NCI-H510A treated with DMSO at 0.1 percent for 48 hours (cell line): Measurements from ENCODE around the gene RWDD4.

Experiments used
- DNase-seq: peaks from one replicate; lab custom pipeline; 2025; lab: John Stamatoyannopoulos, UW

The RWDD4 gene

DNA sequence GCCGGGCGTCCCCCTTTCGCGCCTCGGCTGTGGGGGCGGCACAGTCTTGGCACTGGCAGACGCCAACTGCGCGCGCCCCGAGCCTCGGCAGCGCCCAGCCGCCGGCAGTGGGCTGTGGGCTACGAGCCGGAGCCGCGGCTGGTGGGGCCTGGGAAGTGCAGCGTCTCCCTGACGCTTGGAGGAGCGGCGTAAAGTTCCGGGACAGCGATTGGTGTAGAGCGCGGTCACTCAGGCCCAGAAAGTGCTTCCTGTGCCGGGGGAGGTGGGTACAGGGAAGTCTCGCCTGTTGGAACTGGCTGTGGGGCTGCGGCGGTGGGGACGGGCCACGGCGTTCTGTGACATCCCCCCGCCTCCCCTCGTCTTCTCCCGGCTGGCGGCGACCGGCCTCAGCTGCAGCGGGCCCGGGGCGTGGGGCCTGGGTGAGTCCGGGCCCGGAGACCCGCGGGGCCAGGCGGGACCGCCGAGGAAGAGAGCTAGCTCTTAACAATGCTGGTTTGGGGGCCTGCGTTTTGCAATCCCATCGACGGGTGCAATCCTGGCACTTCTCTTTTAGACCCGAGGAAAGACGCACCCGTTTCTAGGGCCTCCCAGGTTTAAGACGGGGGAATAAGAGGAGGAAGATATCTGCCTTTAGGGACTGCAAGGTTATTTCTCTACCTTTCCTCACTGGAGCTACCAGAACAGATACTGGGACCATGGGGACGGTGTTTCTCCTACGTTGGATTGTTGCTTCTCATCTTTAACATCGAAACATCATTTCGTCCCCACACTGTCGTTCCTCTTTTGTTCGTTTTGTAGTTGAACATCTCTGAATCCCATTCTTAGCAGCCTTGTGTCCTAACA is at the start of gene RWDD4, which contains the start of gene TRAPPC11:
Gene RWDD4, minus strand, starts transcription at position 157 of the 843 bp plus-strand sequence. CDS start 233 bp downstream, outside the sequence.
Gene TRAPPC11, plus strand, starts transcription at position 265 of the 843 bp plus-strand sequence. CDS start 4,575 bp downstream, outside the sequence.
- DNase-seq, result peak; percentile 89

DNA sequence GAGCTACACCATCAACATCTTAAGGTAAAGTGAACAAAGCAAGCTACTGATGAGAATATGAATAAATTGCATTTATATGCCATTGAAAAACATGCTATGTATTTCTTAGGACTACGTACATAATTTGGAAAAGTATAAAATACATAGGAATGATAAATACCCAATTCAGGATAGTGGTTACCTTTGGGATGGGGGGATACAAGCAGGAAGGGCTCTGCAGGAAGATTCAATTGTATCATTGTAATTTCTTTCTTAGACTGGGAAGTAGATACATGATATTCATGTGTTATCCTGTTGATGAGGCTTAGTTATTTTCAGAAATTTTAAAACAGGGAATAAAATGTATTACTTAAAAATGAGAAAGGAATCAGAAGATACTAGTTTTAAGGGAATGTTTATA is 43.5 kb upstream of the RWDD4 start:
- no peak for DNase-seq

DNA sequence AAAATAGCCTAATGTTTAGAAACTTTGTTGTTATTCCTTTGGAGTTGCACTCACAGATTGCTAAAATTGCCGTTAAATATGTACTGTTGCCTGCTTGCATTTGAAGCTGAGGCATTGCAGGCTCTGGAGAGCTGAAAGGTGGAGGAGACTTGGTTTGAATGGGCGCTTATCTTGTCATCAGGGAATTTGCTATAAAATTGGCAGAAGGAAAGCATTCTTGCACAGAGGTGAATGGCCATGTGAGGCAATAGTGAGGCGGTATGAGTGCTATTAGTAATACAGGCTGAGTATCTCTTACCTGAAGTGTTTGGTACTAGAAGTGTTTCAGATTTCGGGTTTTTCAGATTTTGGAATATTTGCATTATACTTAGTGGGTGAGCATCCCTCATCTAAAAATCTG is 41.4 kb upstream of the RWDD4 start:
- no peak for DNase-seq

- DNase-seq, result no peak
These were observed 39.9 kb upstream of the RWDD4 start for GRCh38 chr4:183698909-183699308.

GRCh38 chr4:183691897-183692296 is 32.9 kb upstream of the RWDD4 start:
- no peak for DNase-seq

DNA sequence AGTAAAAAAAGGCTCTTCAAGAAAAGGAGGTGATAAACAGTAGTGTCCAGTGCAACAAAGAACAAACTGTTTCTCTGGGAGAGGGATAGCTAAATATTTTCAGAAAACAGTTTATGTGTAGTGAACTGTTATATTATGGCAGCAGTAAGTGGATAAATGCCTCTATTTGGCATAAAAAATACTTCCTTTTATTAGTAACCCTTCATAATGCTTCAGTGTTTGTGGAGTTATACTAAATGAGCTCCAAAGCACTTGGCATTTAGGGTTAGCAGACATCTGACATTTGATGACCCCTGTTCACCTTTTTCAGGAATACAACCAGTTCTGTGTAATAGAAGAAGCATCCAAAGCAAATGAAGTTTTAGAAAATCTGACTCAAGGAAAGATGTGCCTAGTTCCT is 32.0 kb upstream of the RWDD4 start:
- DNase-seq, result no peak

DNA sequence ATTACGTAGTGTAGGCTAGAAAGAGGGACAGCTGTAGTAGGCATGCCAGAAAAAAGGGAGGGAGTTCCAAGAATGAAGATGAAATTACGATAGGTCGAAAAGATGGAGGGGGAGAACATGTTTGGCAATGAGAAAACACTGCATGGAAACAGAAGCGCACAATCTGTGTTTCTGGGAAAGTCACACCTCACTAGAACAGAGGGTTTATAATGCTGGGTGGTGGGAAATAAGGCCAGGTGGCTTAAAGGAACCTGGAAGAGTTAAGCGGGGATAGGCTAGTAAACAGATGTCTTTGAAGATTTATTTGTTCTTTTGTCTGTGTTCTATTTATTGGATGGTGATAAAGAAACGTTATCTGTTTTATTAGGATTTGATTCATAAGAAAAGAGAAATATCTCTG is 29.2 kb upstream of the RWDD4 start:
- no peak for DNase-seq

DNA sequence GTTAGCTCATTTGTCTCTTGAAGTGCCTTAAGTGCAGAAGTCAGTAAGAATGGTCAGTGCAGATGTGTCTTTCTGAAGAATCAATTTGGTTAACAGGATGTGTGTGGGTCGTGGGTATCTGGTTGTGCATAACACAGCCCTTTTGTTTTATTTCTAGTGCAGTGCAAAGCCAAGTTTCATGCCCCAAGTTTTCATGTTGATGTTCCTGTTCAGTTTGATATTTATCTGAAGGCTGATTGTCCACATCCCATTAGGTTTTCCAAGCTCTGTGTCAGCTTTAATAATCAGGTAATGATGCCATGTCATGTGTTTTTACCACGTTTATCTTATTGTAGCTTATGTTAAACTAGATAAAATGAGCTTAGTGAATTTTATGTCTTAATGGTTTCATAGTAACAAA is 27.5 kb upstream of the RWDD4 start:
- no peak for DNase-seq

GRCh38 chr4:183681119-183681518 is 22.1 kb upstream of the RWDD4 start:
- DNase-seq, result no peak

- no peak for DNase-seq
These were observed 16.6 kb upstream of the RWDD4 start for GRCh38 chr4:183675625-183676024.

GRCh38 chr4:183674153-183674552 is 15.2 kb upstream of the RWDD4 start:
- no peak for DNase-seq

DNA sequence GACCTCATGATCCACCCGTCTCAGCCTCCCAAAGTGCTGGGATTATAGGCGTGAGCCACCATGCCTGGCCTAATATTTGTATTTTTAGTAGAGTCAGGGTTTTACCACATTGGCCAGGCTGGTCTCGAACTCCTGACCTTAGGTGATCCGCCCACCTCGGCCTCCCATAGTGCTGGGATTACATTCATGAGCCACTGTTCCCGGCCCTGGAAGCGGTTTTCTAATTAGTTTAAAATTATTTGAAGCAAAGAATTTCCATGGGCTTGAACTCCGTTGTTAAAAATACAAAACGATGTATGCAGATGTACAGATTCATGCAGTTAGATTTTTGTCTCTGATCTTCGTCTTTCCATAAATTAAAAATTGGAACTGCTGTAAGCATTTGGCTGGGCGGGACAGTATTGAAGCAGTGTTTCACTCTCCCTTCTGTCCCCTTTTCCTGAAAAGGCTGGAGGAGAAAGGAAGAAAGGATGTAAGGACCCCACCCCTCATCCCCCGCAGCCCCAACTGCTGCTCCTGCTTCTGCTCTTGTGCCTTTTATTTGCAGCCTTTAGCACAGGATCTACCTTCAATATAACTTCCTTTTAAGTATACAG is 12.1 kb upstream of the RWDD4 start:
- DNase-seq, result no peak

- no peak for DNase-seq
These were observed 11.3 kb upstream of the RWDD4 start for GRCh38 chr4:183670251-183670650.

DNA sequence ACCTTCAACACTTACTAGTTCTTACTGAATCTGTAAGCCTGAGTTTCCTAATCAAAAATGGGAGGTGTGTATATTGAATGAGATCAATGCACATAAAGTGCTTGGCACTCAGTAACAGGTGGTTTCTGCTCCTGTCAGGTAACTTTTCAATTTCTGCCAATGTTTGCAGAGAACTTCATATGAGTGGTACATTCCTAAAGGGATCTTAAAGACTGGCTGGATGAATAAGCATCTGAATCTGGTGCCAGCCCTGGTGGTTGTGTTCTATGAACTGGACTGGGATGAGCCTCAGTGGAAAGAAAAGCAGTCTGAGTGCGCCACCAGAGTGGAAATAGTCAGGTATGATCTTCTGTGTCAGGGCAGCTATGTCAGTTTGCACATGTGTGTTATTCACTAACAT is 7.1 kb upstream of the RWDD4 start:
- DNase-seq, result no peak

DNA sequence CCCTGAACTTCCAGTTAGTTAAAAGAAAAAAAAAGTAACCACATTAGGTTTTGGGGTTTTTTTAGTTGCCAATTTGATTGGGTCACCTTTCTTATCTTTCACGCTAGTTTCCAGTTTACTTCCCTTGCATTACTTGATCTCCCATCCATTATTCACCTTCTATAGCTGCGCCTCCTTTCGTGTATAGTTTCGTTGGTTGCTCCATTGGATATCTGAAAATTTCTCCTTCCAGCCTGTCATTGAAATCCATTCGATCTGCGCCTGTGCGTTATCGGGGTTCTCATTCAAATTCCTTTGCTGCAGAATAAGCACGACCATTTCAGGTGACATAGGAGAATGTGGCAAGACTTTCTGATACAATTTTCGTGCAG is 872 bp upstream of the RWDD4 start:
- peak; percentile 20 for DNase-seq

DNA sequence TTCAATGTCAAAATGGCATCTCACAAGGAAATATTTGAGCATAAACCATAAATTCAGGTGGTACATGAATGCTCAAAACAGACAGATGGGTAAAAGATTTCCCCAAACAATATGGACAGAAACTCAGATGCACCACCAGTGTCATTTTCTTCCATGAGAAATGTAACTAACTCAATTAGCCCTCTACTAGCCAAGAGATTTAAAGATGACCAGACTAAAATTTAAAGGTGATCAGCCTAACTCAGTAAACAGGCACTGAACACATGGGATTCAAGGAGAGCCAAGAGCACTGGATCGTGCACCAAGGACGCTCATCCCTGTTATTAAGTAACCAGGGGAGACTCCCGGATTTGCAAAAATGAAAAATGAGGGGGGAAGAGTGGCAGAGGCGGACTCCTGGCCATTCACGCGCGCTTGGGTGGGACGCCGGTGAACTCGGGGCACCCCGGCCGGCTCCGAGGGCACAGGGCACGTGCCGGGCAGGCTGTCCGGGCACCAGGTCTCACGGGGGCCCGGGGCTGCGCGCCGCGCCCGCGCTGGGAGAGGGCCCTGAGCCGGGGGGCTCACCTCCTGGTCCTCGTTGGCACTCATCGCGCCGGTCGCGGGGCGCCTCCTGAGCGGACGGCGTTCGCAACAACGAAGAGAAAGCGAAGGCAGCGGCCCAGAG is 490 bp downstream of the RWDD4 start:
- DNase-seq, result no peak

DNA sequence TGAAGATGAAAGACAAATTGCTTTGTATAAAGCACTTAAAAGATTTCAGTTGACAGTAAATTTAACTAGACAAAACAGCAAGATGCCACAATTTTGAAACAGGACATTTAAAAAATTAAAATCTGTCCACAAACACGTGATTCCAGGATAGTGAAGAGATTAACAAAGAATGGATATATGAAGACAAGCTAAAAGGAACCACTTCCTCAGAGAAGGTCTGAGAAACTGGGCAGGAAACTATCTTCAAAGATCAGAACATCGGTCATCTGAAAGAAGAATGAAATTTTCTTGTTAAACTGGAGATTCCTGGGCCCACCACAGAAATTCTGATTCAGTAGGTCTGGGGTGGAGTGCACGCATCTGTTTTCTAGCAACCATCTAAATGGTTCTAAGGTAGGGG is 1.4 kb downstream of the RWDD4 start:
- DNase-seq, result no peak

DNA sequence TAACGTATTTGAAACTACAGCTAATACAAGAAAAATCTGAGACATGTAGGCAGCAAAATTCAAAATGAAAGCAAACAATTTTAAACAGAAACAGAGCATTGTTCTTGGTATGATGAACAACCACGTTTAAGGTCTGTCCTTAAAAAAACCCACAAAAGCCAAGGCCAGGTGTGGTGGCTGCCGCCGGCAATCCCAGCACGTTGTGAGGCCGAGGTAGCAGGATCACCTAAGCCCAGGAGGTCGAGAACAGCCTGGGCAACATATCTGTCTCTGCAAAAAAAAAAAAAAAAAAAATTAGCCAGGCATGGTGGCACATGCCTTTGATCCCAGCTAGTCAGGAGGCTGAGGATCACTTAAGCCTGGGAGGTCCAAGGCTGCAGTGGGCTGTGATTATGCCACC is 13.7 kb downstream of the RWDD4 start:
- no peak for DNase-seq

- no peak for DNase-seq
These were observed 19.7 kb downstream of the RWDD4 start for GRCh38 chr4:183639291-183639690.

- DNase-seq, result no peak
These were observed 20.5 kb downstream of the RWDD4 start for GRCh38 chr4:183638436-183638835.

- DNase-seq, result no peak
These were observed 21.5 kb downstream of the RWDD4 start for GRCh38 chr4:183637461-183637860.

DNA sequence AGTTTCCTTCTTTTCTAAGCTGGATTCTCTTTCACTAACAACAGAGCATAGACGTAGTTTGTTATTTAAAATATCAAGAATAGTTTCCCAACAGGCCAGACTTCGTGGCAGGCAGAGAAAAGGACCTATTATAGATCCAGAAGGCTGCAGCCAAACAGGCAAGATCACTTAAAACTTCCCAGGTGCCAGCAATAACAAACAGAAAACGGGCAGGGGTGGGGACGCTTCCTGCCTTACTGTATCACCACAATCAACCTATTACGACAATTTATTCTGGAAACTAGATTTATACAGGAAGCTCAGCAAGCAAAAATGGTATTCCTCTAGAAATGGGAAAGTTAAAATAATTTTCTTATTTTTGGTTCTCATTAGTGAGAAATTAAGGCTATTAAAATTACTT is 22.1 kb downstream of the RWDD4 start:
- no peak for DNase-seq

- peak; percentile 22 for DNase-seq
These were observed 22.5 kb downstream of the RWDD4 start for GRCh38 chr4:183636503-183636902.
